ENCODE measurements around the gene CACNA1B. TPM values are rescaled to one million over a fixed set of nuclear protein-coding genes. Genes with fewer than 3 reads are reported as not detected.

CACNA1B gene
- total and polyA plus RNA-seq, 7 donors: under 0.01 to 1.4 (median 0.55) TPM; not detected in 1

DNA sequence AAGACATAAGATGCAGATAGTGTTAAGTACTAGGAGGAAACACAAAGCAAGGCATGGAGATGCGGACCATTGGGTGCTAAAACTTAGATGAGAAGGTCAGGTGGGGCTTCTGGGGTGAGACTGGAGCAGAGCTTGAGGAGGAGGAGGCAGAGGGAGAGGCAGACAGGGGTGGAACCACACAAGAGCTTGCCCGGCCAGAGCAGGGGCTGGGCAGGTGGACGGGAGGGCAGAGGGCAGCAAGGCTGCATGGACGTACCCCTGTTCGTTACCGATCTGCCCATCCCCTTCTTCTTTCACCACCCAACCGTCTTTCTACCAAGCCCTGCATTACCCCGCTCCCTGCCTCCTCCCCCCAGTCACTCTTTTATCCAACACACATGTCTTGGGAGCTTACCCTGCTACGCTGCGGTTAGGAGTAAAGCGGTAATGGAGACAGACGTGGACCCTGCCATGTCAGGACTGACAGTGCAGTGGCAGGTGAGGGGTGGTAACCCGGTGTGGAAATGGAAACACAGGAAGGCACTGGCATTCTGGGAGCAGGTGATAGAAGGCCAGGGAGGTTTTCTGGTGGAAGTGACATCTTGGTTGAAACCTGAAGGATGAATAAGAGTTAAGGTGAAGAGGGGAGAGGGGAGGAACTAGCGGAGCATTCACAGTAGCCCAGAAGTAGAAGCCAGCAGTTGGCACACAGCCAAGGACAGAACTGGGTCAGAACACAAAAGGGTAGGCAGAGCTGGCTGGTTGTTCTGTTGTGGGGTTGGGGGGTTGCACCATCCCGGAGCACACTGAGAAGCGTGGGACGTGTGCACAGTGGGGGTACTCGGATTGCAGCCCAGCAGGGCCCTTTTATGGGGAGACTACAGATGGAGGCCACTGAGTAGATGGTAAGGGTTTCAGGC, 167.2 kb downstream of the CACNA1B start:
- H3K9me3 ChIP-seq: no peaks in the 10 kb centered on the region
- peak; percentile 50 for DNase-seq
- H3K4me3 ChIP-seq: no peak overlapping the region
- H3K36me3 ChIP-seq: no peaks in the 10 kb centered on the region
- TF ChIP-seq EP300 (IDR thresholded peaks at IDR 0.05) (no peak), POLR2AphosphoS5 (IDR thresholded peaks at IDR 0.05) (no peak), POLR2A (IDR thresholded peaks at IDR 0.05) (no peak)
- TF ChIP-seq, protein P1, sequence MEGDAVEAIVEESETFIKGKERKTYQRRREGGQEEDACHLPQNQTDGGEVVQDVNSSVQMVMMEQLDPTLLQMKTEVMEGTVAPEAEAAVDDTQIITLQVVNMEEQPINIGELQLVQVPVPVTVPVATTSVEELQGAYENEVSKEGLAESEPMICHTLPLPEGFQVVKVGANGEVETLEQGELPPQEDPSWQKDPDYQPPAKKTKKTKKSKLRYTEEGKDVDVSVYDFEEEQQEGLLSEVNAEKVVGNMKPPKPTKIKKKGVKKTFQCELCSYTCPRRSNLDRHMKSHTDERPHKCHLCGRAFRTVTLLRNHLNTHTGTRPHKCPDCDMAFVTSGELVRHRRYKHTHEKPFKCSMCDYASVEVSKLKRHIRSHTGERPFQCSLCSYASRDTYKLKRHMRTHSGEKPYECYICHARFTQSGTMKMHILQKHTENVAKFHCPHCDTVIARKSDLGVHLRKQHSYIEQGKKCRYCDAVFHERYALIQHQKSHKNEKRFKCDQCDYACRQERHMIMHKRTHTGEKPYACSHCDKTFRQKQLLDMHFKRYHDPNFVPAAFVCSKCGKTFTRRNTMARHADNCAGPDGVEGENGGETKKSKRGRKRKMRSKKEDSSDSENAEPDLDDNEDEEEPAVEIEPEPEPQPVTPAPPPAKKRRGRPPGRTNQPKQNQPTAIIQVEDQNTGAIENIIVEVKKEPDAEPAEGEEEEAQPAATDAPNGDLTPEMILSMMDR (IDR thresholded peaks at IDR 0.05): no peak
- intact Hi-C loops (cut with DNase I): no loop called here
- 84 to 85% methylated on average over 18 of the region's 18 CpGs for WGBS, 2 donors
- H3K27ac ChIP-seq: no peak overlapping the region
- no peaks in the 10 kb centered on the region for H3K27me3 ChIP-seq
- no peaks in the 10 kb centered on the region for H3K4me1 ChIP-seq

DNA sequence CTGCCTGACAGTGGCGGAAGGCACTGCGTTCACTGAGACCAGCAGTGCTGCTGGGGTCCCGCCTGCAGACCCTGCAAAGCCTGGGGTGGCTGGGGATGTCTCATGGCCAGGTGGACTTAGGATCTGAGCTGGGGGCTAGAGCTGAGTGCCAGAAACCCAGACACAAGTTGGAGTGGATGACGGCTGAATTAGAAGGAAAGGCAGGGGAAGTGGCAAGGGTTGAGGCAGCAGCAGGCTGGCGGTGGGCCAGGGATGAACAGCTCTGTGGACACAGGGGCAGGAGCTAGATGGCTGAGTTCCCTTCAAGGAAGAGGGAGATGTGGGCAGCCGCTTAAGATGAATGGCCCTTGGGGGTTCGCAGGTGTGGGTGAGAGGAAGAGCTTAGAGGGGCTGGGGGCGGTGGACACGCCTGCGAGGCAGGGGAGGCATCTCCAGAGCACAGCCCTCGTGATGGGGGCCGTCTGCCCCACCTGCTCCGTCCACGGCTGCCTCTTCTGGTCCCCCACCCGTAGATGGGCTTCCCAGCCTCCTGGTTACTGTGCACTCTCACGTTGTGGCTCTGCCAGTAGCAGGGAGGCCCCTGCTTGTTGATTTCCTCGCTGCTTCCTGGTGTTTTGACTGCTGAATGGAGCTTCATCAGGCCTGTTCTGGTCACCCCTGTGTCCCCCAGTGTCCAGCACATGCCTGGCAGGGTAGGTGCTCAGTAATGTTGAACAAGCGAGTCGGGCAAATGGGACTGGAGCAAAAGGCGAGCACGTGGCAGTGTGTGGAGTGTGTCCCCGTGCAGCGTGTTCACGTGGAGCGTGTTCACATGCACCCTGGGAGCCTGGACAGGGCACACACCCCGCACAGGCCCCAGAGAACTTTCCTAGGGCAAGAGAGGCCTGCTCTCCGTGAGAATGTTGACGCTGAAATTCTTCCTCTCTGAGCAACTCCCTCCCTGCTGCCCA, 168.2 kb downstream of the CACNA1B start:
- intact Hi-C loops (cut with DNase I): no loop called here
- DNase-seq: peak; percentile 61
- no peak overlapping the region for H3K4me3 ChIP-seq
- H3K4me1 ChIP-seq: no peaks in the 10 kb centered on the region
- WGBS, 2 donors: 78% methylated on average over 28 of the region's 28 CpGs
- no peak for TF ChIP-seq EP300 (IDR thresholded peaks at IDR 0.05)
- TF ChIP-seq, protein P1 (IDR thresholded peaks at IDR 0.05): no peak
- TF ChIP-seq POLR2A (IDR thresholded peaks at IDR 0.05): no peak
- no peaks in the 10 kb centered on the region for H3K36me3 ChIP-seq
- no peaks in the 10 kb centered on the region for H3K9me3 ChIP-seq
- H3K27me3 ChIP-seq: peaks cover 0 to 10% (median 0%) of the 10 kb centered on the region in 3 donors
- no peak overlapping the region for H3K27ac ChIP-seq

DNA sequence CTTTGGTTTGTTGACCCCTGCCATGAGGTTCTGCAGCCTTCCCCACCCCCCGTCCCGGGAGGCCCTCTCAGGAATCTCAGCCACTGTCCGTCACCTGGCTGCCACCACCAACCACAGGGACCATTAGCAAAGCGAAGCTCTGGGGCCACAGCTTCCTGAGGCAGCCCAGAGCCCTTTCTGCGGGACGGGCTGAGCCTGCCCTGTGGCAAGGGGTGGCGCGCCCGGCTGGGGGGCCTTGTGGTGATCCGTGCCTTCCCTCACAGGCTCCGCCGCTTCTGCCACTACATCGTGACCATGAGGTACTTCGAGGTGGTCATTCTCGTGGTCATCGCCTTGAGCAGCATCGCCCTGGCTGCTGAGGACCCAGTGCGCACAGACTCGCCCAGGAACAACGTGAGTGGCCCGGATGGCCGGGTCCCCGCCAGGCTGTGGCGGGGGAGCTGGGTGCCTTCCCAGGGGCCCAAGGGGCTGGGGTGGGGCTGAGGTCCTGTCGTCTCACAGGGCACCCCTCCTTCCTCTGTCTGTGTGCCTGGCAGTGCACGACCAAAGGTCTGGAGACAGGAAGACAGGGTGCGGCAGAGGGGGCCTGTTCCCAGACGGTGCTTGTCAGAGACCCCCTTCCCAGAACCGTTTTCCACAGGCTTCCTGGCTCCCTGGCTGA, 169.2 kb downstream of the CACNA1B start:
- 77 to 81% methylated on average over 29 of the region's 29 CpGs for WGBS, 2 donors
- DNase-seq: peak; percentile 48
- Histone ChIP-seq H3K36me3 (no peaks in the 10 kb centered on the region), H3K4me3 (no peak overlapping the region), H3K4me1 (no peaks in the 10 kb centered on the region), H3K9me3 (no peaks in the 10 kb centered on the region), H3K27ac (no peak overlapping the region), H3K27me3 (peaks cover 0 to 12% (median 0%) of the 10 kb centered on the region in 3 donors)
- TF ChIP-seq POLR2AphosphoS5 (IDR thresholded peaks at IDR 0.05): no peak
- TF ChIP-seq, protein P1 (IDR thresholded peaks at IDR 0.05): no peak
- TF ChIP-seq EP300 (IDR thresholded peaks at IDR 0.05): no peak
- TF ChIP-seq POLR2A (IDR thresholded peaks at IDR 0.05): no peak
- intact Hi-C loops (cut with DNase I): no loop called here

DNA sequence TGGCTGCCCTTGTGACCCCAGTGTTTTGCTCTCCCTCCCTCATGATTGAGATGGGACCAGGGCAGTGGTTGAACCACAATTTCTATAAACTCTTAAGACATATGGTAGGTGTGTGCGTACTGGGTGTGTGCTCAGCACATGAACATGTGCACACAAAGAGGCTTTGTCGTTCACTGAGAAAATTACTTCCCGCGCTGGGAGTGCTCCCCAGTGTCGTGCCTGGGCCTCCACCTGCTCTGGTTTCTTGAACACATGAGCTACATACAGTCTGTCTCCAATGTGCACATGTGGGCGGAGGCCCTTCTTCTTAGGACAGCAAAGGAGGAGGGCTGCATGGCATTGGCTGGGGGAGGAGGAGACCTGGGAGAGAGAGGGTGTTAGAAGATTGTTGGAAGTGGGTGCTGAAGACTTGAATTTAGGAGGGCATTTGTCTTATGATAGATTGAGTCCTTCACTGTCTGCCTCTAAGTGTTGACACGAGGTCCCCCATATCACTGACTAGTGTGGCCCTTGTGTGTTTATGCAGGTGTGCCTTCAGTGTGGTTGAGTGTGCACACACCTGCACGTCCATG, 170.0 kb downstream of the CACNA1B start:
- H3K27me3 ChIP-seq: peaks cover 0 to 12% (median 0%) of the 10 kb centered on the region in 3 donors
- intact Hi-C loops (cut with DNase I): no loop called here
- no peak overlapping the region for H3K4me3 ChIP-seq
- H3K27ac ChIP-seq: no peak overlapping the region
- TF ChIP-seq EP300 (IDR thresholded peaks at IDR 0.05) (no peak), POLR2AphosphoS5 (IDR thresholded peaks at IDR 0.05) (no peak), POLR2A (IDR thresholded peaks at IDR 0.05) (no peak)
- TF ChIP-seq, protein P1 (IDR thresholded peaks at IDR 0.05): no peak
- DNase-seq: peak; percentile 29
- H3K4me1 ChIP-seq: no peaks in the 10 kb centered on the region
- 37 to 72% methylated on average over 8 of the region's 8 CpGs for WGBS, 2 donors
- no peaks in the 10 kb centered on the region for H3K9me3 ChIP-seq
- H3K36me3 ChIP-seq: no peaks in the 10 kb centered on the region

Data from sigmoid colon (tissue), 7 donors.